Measurements from ENCODE around the gene NPM1. TPM values are rescaled to one million over a fixed set of nuclear protein-coding genes. Genes with fewer than 3 reads are reported as not detected.
A peak's percentile ranks its signal among the peaks of the same experiment; 100 is the strongest.

Gene NPM1
- total RNA-seq, 1 donor from 2014 or later: 585 TPM

DNA sequence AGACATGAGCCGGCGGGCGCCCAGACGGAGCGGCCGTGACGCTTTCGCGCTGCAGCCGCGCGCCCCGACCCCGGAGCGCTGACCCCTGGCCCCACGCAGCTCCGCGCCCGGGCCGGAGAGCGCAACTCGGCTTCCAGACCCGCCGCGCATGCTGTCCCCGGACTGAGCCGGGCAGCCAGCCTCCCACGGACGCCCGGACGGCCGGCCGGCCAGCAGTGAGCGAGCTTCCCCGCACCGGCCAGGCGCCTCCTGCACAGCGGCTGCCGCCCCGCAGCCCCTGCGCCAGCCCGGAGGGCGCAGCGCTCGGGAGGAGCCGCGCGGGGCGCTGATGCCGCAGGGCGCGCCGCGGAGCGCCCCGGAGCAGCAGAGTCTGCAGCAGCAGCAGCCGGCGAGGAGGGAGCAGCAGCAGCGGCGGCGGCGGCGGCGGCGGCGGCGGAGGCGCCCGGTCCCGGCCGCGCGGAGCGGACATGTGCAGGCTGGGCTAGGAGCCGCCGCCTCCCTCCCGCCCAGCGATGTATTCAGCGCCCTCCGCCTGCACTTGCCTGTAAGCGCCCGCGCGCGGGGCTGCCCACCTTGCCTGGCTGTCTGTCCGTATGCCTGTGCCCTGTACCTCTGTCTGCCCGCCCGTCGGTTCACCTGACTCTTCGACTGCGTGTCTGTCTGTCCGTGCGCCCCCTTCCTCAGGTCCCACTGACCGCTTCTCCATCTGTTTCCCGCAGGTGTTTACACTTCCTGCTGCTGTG lies 32.2 kb downstream of the NPM1 start:
- H3K9me3 ChIP-seq: no peaks in the 10 kb centered on the region
- intact Hi-C loops (cut with DNase I): loop anchor here (10.0 kb wide), 1 partner anchor 485 kb away; no protein-coding TSS in a partner anchor
- TF ChIP-seq CTCF (IDR thresholded peaks at IDR 0.05): no peak
- H3K36me3 ChIP-seq: no peaks in the 10 kb centered on the region
- no peaks in the 10 kb centered on the region for H3K27me3 ChIP-seq
- peaks cover 24% of the 10 kb centered on the region for H3K4me1 ChIP-seq
- peak overlapping the region; percentile 44 for H3K4me3 ChIP-seq
- ATAC-seq (peak; percentile 17), DNase-seq (no peak)
- H3K27ac ChIP-seq: no peak overlapping the region

DNA sequence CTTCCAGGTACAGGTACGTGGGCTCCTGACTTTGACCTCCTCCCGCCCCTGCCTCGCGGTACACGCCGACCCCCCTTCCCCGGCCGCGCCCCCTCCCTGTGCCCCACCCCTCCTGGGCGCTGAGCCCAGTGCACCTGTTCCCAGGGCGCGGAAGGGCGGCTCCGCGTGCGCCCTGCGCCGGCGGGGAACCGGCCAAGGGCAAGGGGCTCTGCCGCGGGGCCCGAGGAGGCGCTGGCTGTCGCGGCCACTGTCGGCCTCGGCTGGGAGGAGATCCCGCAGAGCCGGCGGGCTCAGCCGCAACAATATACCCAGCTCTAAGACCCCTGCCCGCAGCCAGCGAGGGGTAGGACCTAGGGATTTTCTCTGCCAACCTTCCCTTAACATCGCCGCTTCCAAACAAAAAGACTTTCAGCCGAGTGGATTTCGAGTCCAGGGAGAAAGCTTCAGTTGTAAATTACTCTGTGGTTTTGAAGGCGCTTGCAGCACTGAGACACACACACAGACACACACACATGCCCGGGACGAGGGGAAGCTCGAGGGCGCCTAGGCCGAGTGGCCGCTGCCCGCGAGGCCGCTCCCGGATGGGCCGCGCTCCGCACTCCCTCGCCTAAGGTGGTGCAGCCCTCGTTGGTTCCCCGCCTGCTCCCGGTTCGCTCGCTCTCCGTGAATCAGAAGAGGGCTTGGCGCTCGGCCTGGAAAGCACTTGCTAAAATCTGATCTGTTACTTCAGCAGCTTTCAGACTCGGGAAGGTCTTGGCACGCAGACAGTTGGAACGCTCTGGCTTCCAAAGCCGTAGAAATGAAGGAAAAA lies 33.0 kb downstream of the NPM1 start:
- peaks cover 24% of the 10 kb centered on the region for H3K4me1 ChIP-seq
- no peak for TF ChIP-seq CTCF (IDR thresholded peaks at IDR 0.05)
- DNase-seq: peak; percentile 91
- no peaks in the 10 kb centered on the region for H3K27me3 ChIP-seq
- H3K36me3 ChIP-seq: no peaks in the 10 kb centered on the region
- H3K4me3 ChIP-seq: peak overlapping the region; percentile 44
- no peaks in the 10 kb centered on the region for H3K9me3 ChIP-seq
- peak; percentile 52 for ATAC-seq
- intact Hi-C loops (cut with DNase I): no loop called here
- no peak overlapping the region for H3K27ac ChIP-seq

DNA sequence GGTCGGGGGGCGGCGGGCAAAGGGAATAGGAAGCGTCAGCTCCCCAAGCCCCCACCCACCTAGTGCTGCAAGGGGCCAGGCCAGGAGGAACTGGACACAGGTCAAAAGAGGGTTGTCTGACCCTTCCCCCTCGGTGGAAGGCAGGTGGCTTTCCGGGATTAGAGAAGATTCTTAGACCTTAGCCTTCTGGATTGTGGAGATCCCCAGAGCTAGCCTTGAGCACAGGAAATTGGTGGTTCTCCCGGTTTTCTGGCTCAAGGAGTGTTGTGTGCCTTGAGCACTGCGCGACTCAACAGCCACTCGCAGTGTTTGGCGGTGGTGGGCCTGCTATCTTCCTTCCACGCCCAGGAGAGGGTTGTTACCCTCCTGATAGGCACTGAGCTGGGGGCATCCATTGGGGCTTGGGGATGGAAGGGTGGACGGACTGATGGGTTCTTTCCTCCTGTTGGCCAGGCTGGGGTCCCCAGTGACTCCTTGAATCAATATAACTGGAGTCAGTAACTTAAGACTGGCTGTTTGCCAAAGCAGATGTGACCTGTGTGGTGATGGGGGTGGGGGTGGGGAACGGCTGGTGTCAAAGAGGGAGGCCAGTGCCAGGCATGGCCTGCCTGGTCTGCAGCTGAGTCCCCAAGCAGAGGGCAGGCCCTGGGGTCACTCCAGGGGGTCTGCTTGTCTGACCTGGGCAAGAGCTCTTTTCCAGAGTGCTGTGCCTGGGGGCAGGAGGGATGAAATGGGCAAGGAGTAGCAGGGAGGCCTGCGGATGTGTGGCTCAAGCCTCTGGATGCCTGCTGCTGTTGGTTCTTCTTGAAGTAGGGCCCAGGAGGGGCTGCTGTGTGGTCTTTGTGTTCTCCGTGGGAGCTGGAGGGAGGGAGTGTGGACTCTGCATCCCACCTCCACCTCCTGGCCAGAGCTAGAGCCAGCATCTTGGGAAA lies 33.9 kb downstream of the NPM1 start:
- TF ChIP-seq CTCF (IDR thresholded peaks at IDR 0.05): no peak
- no peak for DNase-seq

DNA sequence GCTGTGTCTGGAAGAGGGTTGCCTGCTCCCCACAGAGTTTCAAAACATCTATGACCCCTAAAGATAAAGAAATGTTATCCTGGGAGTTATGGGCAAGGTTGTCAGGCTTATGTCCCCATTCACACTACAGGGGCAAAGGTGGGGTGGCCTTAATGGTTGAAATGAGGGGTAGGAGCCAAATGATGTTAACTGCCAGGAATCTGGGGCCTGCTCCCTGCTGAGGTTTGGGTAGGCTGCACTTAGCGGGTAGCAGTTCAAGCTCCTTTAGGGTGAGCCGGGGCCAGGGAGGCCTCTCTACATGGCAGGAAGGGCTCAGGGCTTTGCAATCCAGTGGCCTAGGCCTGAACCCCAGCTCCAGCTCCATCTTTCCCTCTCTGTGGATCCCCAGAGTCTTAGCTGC lies 34.8 kb downstream of the NPM1 start:
- H3K4me3 ChIP-seq: no peak overlapping the region
- intact Hi-C loops (cut with DNase I): no loop called here
- H3K9me3 ChIP-seq: no peaks in the 10 kb centered on the region
- no peaks in the 10 kb centered on the region for H3K36me3 ChIP-seq
- no peak for TF ChIP-seq CTCF (IDR thresholded peaks at IDR 0.05)
- H3K27me3 ChIP-seq: no peaks in the 10 kb centered on the region
- ATAC-seq (no peak), DNase-seq (no peak)
- peaks cover 24% of the 10 kb centered on the region for H3K4me1 ChIP-seq
- no peak overlapping the region for H3K27ac ChIP-seq

More for the DNA sequence above, 33.9 kb downstream of the NPM1 start:
- Histone ChIP-seq H3K27ac (no peak overlapping the region), H3K9me3 (no peaks in the 10 kb centered on the region), H3K4me1 (peaks cover 24% of the 10 kb centered on the region), H3K27me3 (no peaks in the 10 kb centered on the region), H3K4me3 (no peak overlapping the region), H3K36me3 (no peaks in the 10 kb centered on the region)
- intact Hi-C loops (cut with DNase I): no loop called here
- no peak for ATAC-seq

DNA sequence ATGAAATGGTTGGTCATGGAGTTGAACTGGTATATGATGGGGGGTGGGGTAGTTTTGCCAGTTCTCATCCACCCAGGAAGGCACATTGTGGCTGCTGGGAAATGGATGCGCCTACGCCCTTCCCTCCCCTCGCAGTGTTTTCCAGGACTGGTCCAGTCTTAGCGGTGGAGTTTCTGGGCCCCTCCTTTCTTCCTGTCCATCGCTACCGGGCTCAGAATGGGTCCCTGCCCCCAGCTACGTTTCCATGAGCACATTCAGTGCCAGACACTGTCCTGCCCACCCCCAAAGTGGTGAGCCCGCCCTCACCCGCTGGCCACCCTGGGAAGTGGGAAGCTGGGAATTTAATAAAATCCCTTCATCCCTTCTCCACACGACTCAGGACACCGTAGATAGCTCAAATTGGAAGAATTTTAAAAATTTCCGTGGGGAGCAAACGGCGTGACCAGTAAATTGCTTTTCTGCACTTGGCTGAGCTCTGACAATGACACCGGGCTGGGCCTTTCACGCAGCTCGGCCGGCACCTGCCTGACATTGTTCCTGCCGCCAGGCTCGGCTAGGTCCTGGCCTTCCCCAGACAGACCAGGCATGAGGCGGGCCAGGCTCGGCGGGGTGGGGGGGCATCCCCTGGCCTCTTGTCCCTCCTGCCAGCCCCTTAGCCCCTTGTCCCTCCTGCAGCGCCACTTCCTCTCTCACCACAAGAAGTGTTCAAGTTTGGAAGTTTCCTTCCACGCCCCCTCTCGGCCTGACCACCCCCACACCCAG lies 35.4 kb downstream of the NPM1 start:
- H3K4me1 ChIP-seq: peaks cover 24% of the 10 kb centered on the region
- intact Hi-C loops (cut with DNase I): no loop called here
- ATAC-seq: no peak

More for the DNA sequence above, 35.4 kb downstream of the NPM1 start:
- TF ChIP-seq CTCF (IDR thresholded peaks at IDR 0.05): no peak
- Histone ChIP-seq H3K27me3 (no peaks in the 10 kb centered on the region), H3K36me3 (no peaks in the 10 kb centered on the region), H3K4me3 (no peak overlapping the region), H3K9me3 (no peaks in the 10 kb centered on the region), H3K27ac (no peak overlapping the region)
- DNase-seq: no peak
